Ovary (tissue), 3 donors: ENCODE measurements around the gene OAS3.

ENCODE experiments used
- EP300 ChIP-seq: sonication (generic); formaldehyde crosslinking; IDR thresholded peaks from one replicate; pipeline ENCODE4 v1.6.1; 2017; ENCODE audit warnings: antibody characterized with exemption
- POLR2A ChIP-seq: fragments of 450-650 bp; IDR thresholded peaks from one replicate; pipeline ENCODE4 v1.6.1; 2017; ENCODE audit warnings: antibody characterized with exemption, mild to moderate bottlenecking, moderate library complexity
- TF ChIP-seq, protein P1 (sequence below), 3 donors: fragments of 450-650 bp in 2 of 3; fragments of 200-600 bp in 1 of 3; IDR thresholded peaks; one replicate each; pipeline versions ENCODE4 v1.5.1 to v1.8.0; 2016 to 2022; ENCODE audit warnings: antibody characterized with exemption in 3 of 3, mild to moderate bottlenecking in 1 of 3
- donor health status: DM: no; HTN: no; CAD: no.

DNA sequence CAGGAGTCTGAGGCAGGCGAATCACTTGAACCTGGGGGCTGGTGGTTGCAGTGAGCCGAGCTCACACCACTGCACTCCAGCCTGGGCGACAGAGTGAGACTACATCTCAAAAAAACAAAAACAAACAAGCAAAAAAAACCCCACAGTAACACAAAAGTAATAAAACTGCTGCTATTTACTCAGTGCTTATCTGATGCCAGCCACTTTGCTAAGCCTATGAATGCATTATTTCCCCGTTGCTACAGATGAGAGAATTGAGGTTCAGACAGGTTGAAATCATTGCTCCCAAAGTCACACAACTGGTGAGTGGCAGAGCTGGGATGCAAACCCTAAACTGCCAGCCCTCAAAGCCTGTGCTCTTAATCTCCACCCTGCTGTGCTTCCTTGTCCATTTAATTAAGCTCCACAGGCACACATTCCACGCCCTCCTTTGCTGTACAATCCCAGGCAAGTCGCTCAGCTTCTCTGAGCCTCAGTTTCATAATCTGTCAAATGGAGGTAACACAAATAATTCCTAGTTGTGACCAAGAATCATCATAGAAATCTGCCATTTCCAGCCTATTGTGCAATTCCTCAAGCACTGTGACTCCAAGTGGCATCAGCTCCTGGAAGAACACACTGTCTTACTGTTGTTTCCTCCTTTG lies 5.7 kb upstream of the OAS3 start:
- TF ChIP-seq, protein P1, sequence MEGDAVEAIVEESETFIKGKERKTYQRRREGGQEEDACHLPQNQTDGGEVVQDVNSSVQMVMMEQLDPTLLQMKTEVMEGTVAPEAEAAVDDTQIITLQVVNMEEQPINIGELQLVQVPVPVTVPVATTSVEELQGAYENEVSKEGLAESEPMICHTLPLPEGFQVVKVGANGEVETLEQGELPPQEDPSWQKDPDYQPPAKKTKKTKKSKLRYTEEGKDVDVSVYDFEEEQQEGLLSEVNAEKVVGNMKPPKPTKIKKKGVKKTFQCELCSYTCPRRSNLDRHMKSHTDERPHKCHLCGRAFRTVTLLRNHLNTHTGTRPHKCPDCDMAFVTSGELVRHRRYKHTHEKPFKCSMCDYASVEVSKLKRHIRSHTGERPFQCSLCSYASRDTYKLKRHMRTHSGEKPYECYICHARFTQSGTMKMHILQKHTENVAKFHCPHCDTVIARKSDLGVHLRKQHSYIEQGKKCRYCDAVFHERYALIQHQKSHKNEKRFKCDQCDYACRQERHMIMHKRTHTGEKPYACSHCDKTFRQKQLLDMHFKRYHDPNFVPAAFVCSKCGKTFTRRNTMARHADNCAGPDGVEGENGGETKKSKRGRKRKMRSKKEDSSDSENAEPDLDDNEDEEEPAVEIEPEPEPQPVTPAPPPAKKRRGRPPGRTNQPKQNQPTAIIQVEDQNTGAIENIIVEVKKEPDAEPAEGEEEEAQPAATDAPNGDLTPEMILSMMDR (IDR thresholded peaks at IDR 0.05): no peak
- TF ChIP-seq POLR2A: no peak
- no peak for TF ChIP-seq EP300
